Astrocyte of the cerebellum (primary cell): Measurements from ENCODE around the gene HLA-A.
"Not testable (repeated sequence)": the region's sequence is repeated elsewhere in the genome, so short reads cannot be mapped to it uniquely, and the experiment has no call there.

ENCODE experiments used
- DNase-seq: peaks from one replicate; pipeline ENCODE4 v3.0.0-alpha.2; 2011; ENCODE audit warnings: low read depth
- H3K4me3 ChIP-seq: 2 replicates; pipeline ENCODE4 v1.5.1; 2011; ENCODE audit warnings: mild to moderate bottlenecking, low read depth, low read length, moderate library complexity
- in situ Hi-C: cut with HindIII; loops from 2 replicates; pipeline ENCODE4 v1.10.0; 2017; ENCODE audit warnings: low sequenced_read_pairs
- TF ChIP-seq, protein P1 (sequence below): IDR thresholded peaks from 2 replicates; pipeline ENCODE4 v1.5.1; 2012; ENCODE audit warnings: low read length, low read depth, moderate library complexity, mild to moderate bottlenecking; ENCODE audit errors: missing control alignments

Gene HLA-A

DNA sequence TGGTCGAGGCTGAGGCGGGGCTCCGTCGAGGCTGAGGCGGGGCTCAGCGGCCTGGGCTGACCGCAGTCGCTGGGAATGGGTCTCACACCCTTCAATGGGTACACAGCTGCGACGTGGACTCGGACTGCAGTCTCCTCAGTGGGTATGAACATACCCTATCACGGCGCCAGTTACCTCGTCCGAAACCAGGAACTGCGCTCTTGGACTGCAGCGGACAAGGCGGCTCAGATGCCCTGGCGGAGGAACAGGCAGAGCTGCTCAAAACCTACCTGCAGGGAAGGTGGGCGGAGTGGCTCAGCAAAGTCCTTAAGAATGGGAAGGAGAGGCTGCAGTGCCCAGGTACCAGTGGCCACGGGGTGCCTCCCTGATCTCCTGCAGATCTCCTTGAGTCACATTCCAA is 14.2 kb downstream of the HLA-A start:
- in situ Hi-C loops = no loop called here
- no peak overlapping the region for H3K4me3 ChIP-seq
- no peak for DNase-seq
- TF ChIP-seq, protein P1, sequence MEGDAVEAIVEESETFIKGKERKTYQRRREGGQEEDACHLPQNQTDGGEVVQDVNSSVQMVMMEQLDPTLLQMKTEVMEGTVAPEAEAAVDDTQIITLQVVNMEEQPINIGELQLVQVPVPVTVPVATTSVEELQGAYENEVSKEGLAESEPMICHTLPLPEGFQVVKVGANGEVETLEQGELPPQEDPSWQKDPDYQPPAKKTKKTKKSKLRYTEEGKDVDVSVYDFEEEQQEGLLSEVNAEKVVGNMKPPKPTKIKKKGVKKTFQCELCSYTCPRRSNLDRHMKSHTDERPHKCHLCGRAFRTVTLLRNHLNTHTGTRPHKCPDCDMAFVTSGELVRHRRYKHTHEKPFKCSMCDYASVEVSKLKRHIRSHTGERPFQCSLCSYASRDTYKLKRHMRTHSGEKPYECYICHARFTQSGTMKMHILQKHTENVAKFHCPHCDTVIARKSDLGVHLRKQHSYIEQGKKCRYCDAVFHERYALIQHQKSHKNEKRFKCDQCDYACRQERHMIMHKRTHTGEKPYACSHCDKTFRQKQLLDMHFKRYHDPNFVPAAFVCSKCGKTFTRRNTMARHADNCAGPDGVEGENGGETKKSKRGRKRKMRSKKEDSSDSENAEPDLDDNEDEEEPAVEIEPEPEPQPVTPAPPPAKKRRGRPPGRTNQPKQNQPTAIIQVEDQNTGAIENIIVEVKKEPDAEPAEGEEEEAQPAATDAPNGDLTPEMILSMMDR = no peak

- TF ChIP-seq, protein P1 = no peak
- no peak for DNase-seq
- in situ Hi-C loops = no loop called here
- H3K4me3 ChIP-seq = no peak overlapping the region
Measured at GRCh38 chr6:29958046-29958445, 15.7 kb downstream of the HLA-A start.

DNA sequence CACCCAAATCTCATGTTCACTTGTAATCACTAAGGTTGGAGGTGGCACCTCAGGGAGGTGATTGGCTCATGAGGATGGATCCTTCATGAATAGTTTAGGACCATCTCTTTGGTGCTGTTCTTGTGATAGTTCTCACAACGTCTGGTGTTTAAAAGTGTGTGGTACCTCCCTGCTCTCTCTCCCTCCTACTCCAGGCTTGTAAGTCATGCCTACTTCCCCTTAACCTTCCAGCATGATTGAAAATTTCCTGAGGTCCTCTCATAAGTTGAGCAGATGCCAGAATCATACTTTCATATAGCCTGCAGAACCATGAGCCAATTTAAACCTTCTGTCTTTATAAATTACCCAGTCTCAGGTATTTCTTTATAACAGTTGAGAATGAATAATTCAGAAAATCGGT is 16.6 kb downstream of the HLA-A start:
- in situ Hi-C loops = no loop called here
- no peak for DNase-seq
- no peak overlapping the region for H3K4me3 ChIP-seq
- TF ChIP-seq, protein P1 = no peak

DNA sequence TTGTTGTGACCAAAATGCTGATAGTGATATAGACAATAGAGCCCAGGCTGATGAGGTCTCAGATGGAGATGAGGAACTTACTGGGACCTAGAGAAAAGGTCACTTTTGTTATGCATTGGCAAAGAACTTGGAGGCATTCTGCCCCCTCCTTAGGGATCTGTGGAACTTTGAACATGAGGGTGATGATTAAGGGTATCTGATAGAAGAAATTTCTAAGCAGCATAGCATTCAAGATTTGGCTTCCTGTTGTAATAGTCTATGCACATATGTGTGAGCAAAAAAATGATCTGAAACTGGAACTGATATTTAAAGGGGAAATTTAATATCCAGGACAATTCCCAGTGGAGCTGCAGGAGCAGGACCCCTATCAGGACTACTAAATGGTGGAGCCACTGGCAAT is 17.1 kb downstream of the HLA-A start:
- TF ChIP-seq, protein P1 = no peak
- H3K4me3 ChIP-seq = no peak overlapping the region
- no peak for DNase-seq
- in situ Hi-C loops = no loop called here

GRCh38 chr6:29961966-29962365 is 19.6 kb downstream of the HLA-A start:
- TF ChIP-seq, protein P1 = no peak
- in situ Hi-C loops = no loop called here
- DNase-seq = no peak
- no peak overlapping the region for H3K4me3 ChIP-seq

DNA sequence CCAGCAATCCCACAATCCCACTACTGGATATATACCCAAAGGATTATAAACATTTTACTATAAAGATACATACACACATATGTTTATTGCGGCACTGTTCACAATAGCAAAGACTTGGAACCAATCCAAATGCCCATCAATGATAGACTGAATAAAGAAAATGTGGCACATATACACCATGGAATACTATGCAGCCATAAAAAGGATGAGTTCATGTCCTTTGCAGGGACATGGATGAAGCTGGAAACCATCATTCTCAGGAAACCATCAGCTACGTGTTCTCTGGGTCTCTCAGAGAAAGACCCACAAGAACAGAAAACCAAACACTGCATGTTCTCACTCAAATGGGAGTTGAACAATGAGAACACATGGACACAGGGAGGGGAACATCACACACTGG is 21.4 kb downstream of the HLA-A start:
- DNase-seq, H3K4me3 ChIP-seq, in situ Hi-C loops: not testable (repeated sequence)

DNA sequence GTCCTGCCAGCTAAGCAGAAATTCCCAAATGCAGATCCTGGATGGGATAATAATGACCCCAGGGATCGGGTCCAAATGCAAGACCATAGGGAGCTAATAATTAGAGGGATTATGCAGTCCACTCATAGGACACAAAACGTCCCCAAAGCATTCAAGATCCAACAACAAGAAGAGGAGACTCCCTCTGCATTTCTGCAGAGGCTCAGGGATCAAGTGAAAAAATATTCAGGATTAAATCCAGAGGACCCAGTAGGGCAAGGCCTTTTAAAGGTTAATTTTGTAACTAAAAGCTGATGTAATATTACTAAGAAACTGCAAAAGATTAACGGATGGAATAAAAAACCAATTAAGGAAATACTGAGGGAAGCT is 22.2 kb downstream of the HLA-A start:
- peak overlapping the region; percentile 24 for H3K4me3 ChIP-seq
- TF ChIP-seq, protein P1 = no peak
- in situ Hi-C loops = no loop called here
- no peak for DNase-seq
